HG02884 (cell line): ENCODE results near the gene DPY19L1.
"Not testable (repeated sequence)": the region's sequence is repeated elsewhere in the genome, so short reads cannot be mapped to it uniquely, and the experiment has no call there.

Experiments
- ATAC-seq: cut with Tn5 transposase; IDR thresholded peaks from one replicate; pipeline ENCODE4 v1.9.1; 2021; ENCODE audit warnings: mild to moderate bottlenecking, moderate library complexity; ENCODE audit not compliant: unreplicated experiment

DPY19L1 gene

DNA sequence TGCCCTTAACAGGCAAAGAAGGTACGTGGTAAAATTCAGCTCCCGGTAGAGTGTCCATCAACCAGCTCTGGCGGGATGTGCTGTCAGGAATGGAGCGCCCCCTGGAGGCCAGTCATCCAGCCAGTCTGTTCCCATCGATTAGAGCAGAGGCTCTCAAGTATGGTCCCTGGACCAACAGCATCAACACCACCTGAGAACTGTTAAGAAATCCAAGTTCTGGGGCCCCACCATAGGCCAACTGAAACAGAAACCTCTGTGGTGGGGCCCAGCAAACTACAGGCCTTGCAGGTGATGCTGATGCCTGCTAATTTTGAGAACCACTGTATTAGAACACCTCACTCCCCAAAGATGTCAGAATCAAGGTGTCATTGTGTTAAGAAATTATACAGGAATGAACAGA is 109.2 kb downstream of the DPY19L1 start:
- peak; percentile 73 for ATAC-seq

DNA sequence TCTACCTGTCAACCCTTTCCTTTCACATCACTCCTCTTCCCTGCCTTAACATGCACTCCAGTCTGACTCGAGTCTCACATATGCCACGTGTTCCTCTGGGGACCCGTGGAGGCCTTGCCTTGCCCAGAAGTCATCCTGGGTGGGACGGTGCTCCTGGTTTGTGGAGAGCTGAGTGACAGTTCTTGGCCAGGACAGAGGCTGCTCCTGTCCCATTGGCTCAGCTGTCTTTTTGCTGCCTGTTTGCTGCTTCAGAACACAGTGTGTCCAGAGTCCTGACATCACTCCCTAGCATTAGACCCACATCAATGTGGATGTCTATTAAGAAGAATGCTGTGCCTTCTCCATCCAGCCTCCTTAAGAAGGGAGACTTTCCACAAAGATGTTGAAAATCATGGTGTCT is 116.8 kb downstream of the DPY19L1 start:
- not testable (repeated sequence) for ATAC-seq

DNA sequence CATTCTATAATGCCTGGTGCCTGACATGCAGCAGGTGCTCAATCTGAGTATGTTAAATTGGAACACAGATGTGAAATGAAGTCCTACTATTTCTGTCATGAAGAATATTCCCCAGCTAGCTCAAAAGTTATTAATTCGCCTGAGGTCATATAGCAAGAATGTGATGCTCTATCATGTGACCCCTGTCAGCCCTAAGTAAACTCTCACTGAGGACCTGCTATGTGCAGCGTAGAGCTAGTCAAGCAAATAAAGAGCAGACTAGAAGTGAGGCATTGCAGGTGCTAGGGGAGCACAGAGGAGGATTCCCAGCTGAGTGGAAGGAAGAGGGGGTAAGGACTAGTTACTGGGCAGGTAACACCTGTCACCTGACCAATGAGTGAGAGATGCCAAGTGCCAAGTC is 118.2 kb downstream of the DPY19L1 start:
- ATAC-seq, result not testable (repeated sequence)

- ATAC-seq, result not testable (repeated sequence)
These were observed 119.0 kb downstream of the DPY19L1 start for GRCh38 chr7:34918198-34918861.

- not testable (repeated sequence) for ATAC-seq
These were observed 119.8 kb downstream of the DPY19L1 start for GRCh38 chr7:34917515-34917914.

GRCh38 chr7:34916267-34916666 is 121.0 kb downstream of the DPY19L1 start:
- no peak for ATAC-seq

DNA sequence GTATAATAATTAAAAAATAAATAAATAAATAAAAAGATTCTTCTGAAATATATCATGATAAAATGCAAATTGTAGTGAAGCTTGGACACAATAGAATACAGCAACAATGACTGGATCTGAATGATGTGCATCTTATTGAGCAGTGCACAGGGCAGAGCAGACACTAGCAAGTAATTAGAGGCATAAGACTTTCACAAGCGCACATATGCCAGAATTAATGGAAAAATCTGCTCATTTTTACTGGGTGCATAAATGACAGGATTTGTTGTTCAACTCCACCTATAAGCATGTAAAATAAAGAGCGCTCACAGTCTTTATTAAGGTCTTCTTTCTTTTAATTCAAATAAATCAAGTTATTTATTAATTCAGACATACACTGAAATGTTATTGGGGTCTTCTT is 125.0 kb downstream of the DPY19L1 start:
- ATAC-seq, result no peak

GRCh38 chr7:34906266-34906850 is 130.9 kb downstream of the DPY19L1 start:
- not testable (repeated sequence) for ATAC-seq

DNA sequence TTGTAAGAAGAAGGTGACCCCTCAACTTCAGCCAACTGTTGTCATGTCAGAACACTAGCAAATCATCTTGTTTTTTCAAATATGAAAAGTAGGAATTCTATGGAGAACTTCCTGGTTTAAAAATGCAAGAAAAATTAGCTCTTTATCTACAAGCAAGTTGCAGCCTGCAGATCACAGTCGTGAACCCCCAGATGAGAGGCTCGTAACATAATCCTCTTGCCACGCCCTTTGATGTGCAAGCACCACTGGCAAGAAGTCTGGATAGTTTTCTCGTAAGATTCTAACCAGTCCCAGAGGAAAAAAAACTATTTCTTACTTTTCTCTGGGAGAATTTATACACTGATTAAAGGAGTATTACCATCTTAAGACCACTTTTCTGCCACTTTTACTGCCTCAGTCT is 132.3 kb downstream of the DPY19L1 start:
- ATAC-seq, result no peak

GRCh38 chr7:34903921-34904320 is 133.4 kb downstream of the DPY19L1 start:
- ATAC-seq, result not testable (repeated sequence)

DNA sequence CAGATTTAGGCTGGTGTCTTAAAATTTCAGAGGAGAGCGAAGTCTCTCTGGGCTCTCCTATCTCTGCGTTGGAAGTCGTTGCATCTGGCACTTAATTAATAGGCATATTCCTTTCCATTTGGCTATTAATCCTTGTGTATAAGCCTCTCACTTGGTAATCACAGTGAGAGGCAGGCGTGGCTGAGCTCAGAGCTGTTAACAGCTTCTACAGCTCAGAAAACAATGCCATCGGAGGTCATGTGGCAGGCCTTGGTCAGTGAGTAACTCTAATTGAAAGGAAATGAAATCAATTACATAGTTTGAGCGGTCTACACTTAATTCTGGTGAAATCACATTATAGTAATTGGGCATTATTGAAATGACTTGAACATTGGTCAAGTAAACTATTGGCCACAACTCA is 135.1 kb downstream of the DPY19L1 start:
- ATAC-seq, result no peak

DNA sequence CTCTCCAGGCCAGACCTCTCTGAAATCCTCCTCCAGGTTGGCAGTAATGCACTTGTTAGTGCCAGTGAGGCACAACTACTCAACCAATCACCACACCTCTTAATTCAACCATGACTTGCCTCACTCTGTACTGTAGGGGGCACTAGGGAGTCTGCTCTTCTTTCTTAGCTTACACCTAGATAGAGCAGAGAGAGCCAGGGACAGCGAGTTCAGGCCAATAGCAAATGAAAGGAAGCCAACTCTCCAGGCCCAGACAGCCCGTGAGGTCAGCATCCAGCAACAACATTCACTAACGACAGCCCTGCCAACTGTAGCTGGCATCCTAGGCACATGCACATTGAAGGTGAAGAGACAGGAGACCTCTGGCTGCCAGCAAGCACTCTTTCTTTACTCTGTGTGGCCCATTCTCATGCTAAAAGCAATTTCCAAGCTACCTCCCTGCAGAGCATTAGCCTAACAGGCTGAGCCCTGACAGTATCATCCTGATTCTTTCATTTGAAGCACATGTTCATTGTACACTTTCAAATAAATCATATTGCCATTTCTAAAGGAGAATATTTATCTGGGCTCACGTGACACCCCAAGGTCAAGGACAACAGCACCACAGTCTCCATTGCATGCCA is 136.3 kb downstream of the DPY19L1 start:
- ATAC-seq, result peak; percentile 70

- ATAC-seq, result no peak
These were observed 142.1 kb downstream of the DPY19L1 start for GRCh38 chr7:34895202-34895601.

GRCh38 chr7:34889951-34890350 is 147.3 kb downstream of the DPY19L1 start:
- ATAC-seq, result no peak

DNA sequence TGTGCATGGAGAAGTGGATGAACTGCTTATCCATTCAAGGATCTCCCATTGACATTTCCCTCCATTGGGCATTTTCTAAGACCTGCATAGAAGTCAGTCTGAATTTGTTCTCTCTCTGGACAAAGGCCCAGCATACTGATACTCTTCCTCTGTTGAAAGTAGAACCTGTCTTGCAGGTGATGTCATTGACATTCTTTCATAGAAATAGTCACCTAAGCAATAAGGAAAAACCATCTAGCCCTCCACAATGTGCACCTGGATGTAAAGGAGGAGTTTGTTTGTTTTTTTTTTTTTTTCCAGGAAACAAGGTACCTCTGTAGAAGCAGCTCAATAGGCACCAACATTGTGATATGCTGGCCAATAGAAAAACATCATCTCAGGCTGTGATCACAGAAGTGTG is 150.4 kb downstream of the DPY19L1 start:
- ATAC-seq, result no peak

DNA sequence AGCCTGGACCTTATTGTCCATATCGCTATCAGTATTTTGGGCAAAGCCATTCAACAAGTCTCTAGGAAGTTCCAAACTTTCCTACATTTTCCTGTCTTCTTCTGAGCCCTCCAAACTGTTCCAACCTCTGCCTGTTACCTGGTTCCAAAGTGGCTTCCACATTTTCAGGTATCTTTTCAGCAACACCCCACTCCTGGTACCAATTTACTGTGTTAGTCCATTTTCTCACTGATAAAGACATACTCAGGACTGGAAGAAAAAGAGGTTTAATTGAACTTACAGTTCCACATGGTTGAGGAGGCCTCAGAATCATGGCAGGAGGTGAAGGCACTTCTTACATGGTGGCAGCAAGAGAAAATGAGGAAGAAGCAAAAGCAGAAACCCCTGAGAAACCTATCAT is 153.4 kb downstream of the DPY19L1 start:
- not testable (repeated sequence) for ATAC-seq

DNA sequence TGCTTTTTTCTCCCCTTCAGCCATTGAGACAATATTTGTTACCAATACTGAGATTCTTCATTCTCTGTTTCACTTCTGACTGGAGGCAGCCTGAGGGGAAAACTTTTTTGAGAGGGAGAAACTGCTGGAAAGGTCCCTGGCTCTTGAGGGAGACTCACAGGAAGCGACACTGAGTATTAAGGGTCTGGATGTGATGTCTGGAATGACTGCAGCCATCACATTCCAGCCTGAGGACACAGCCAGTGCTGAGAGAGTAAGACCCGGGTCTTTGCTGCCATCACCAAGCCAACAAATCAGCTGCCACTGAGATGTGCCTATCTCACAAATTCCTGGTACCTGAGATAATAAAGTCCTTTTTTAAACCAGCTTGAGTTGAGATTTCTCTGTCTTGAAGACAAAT is 157.4 kb downstream of the DPY19L1 start:
- ATAC-seq, result no peak

- ATAC-seq, result not testable (repeated sequence)
These were observed 158.1 kb downstream of the DPY19L1 start for GRCh38 chr7:34878944-34879735.
